ENCODE data around the gene DOC2A. TPM values are rescaled to one million over a fixed set of nuclear protein-coding genes. Genes with fewer than 3 reads are reported as not detected.
A peak's percentile ranks its signal among the peaks of the same experiment; 100 is the strongest.

Gene DOC2A
- total RNA-seq (1 to 10 TPM in 1 of 9 donors, under 1 TPM in 4, not detected in 4; 0.09 to 1.4 (median 0.91) TPM), polyA plus RNA-seq (under 1 TPM; 0.22 to 0.88 TPM)
- long read RNA-seq, donor 1: 0 reads
- long read RNA-seq, donor 2: 0 reads
- long read RNA-seq, donor 3: 0 reads

DNA sequence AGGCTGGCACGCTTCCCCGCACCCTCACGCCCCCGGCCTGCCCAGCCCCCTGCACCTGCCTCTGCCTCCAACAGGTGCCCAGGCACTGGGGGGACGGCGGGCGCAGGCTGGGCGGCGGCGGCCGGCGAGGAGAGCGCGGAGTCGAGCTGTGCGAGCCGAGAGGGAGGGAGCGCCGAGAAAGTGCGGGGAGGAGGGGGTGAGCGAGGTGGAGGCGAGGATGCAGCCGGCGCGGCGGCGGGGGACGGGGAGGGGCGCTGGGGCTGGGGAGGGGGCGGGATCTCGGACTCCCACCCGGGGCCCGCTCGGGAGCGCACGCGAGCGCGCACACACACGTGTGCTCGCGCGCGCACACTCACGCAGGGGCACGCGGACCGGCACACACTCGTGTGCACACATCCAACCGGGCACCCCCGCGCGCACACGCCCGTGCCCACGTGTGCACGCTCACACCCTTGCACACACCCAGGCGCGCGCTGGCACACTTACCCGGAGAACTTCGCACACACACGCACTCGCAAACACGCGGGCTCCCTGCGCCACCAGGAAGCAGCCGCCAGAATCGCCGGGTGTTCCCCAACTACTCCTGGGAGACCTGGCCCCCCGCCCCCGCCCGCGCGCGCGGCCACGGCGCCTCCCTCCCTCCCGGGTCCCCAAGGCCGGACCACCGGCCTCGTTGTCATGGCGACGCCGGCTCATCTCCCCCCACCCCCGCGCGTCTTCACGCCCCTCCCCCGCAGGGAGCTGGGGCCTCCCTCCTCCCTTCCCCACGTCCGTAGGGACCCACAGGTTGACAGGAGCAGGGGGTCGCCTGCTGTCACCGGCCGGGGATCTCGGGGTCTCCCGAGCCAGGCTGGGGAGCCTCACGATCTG lies at the start of gene DOC2A:
Gene DOC2A (minus strand): TSS at position 184 of the 870 bp plus-strand sequence. CDS start 805 bp downstream, outside the sequence.
- 0 to 8% (median 1%) methylated on average over 7 to 99 of the region's 99 CpGs for WGBS, 4 donors
- Histone ChIP-seq H3K36me3 (no peaks in the 10 kb centered on the region), H3K27ac (no peak within 1 kb of the TSS), H3K4me3 (peak within 1 kb of the TSS; percentile 23 to 52 (median 40)), H3K9me3 (no peaks in the 10 kb centered on the region), H3K4me1 (peaks cover 2 to 24% (median 12%) of the 10 kb centered on the region in 12 donors), H3K27me3 (peaks cover 20 to 44% (median 41%) of the 10 kb centered on the region in 9 donors)
- peak in 2 of 5 donors; percentile 18 for DNase-seq
- ATAC-seq: no peak
- TF ChIP-seq, protein P1, sequence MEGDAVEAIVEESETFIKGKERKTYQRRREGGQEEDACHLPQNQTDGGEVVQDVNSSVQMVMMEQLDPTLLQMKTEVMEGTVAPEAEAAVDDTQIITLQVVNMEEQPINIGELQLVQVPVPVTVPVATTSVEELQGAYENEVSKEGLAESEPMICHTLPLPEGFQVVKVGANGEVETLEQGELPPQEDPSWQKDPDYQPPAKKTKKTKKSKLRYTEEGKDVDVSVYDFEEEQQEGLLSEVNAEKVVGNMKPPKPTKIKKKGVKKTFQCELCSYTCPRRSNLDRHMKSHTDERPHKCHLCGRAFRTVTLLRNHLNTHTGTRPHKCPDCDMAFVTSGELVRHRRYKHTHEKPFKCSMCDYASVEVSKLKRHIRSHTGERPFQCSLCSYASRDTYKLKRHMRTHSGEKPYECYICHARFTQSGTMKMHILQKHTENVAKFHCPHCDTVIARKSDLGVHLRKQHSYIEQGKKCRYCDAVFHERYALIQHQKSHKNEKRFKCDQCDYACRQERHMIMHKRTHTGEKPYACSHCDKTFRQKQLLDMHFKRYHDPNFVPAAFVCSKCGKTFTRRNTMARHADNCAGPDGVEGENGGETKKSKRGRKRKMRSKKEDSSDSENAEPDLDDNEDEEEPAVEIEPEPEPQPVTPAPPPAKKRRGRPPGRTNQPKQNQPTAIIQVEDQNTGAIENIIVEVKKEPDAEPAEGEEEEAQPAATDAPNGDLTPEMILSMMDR (IDR thresholded peaks at IDR 0.05): no peak
- no peak for TF ChIP-seq POLR2A (IDR thresholded peaks at IDR 0.05)
- intact Hi-C loops (cut with DNase I): no loop called here

DNA sequence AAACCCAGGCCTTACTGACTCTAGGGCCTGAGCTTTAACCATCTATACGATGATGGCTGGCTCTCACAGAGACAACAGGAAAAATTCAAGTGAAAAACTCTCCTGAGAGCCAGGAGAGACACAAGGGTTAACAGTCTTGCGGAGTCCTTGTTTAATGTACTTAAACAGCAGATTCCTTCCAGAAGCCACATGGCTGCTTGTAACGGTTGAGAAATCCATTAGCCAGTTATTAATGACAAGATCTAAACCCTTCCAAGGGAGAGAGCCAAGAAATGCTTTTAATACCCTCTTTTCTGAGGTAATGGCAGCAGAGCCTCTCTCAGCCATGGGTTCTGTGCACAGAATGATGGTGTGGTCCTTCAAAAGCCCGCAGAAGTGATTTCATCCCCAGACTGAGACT lies 49.5 kb upstream of the DOC2A start:
- Histone ChIP-seq H3K4me3 (no peak overlapping the region), H3K36me3 (no peaks in the 10 kb centered on the region), H3K27ac (peak overlapping the region in 1 of 12 donors; percentile 40), H3K9me3 (no peaks in the 10 kb centered on the region), H3K4me1 (peaks cover 0 to 24% (median 18%) of the 10 kb centered on the region in 12 donors), H3K27me3 (no peaks in the 10 kb centered on the region)
- intact Hi-C loops (cut with DNase I): loop anchor here in 4 of 10 donors (5.0 to 10.0 kb wide), 5 partner anchors 62 to 464 kb away; partner anchors contain the start of genes MAPK3 (in 2 of the 4), HIRIP3 (in 1 of the 4), INO80E (in 1 of the 4) and ZNF768 (in 1 of the 4)
- 78 to 82% (median 80%) methylated on average over 4 of the region's 4 CpGs for WGBS, 4 donors
- TF ChIP-seq, protein P1 (IDR thresholded peaks at IDR 0.05): no peak
- TF ChIP-seq POLR2A (IDR thresholded peaks at IDR 0.05): no peak
- DNase-seq (no peak), ATAC-seq (no peak)

DNA sequence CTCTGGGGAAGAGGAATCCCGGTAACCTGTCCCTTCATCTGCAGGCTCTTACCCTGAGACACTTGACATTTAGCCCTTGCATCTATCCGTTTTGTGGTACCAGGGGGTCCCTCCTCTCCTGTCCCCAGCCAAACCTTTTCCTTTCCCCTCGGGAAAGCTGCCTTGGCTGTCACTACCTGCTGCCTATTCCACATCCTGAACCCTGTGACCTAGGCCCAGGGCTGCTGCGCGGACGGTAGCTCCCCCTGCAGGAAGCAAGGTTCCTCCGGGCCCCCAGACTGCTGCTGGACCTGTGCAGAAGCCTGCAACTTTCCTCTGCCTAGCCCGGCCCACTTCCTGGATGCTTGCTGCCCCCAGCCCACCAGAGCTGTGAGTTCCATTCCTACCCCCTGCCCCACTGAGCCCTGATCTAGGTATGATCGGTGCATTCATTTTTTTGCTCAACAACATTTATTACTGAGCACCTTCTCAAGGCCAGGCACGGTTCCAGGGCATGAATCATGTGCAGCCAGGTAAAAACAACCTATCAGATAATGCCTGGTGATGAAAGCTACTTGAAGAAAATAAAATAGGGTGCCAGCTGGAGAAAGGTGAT lies 44.2 kb upstream of the DOC2A start:
- no peak overlapping the region for H3K4me3 ChIP-seq
- no peak for TF ChIP-seq POLR2A (IDR thresholded peaks at IDR 0.05)
- TF ChIP-seq, protein P1 (IDR thresholded peaks at IDR 0.05): peak in 4 of 12 donors; percentile 18 to 33 (median 27)
- DNase-seq (no peak), ATAC-seq (peak in 1 of 4 donors; percentile 14)
- H3K27ac ChIP-seq: no peak overlapping the region
- 43 to 50% (median 47%) methylated on average over 8 to 10 of the region's 10 CpGs for WGBS, 4 donors
- H3K9me3 ChIP-seq: no peaks in the 10 kb centered on the region
- peaks cover 0 to 27% (median 11%) of the 10 kb centered on the region in 12 donors for H3K4me1 ChIP-seq
- H3K36me3 ChIP-seq: no peaks in the 10 kb centered on the region
- H3K27me3 ChIP-seq: no peaks in the 10 kb centered on the region
- intact Hi-C loops (cut with DNase I): loop anchor here in 1 of 10 donors (5.0 kb wide), 1 partner anchor 53 kb away; no protein-coding TSS in a partner anchor
